ENCODE data around the gene GTF2H1. TPM values are rescaled to one million over a fixed set of nuclear protein-coding genes. Genes with fewer than 3 reads are reported as not detected.

GTF2H1 gene
- total RNA-seq, 1 donor: 34.0 TPM

- Histone ChIP-seq H3K4me1 (ENCODE audit: insufficient read depth, low read length) (peaks cover 16% of the 10 kb centered on the region), H3K27me3 (ENCODE audit: insufficient read depth, low read length) (no peaks in the 10 kb centered on the region), H3K4me3 (ENCODE audit: low read length) (no peak overlapping the region), H3K9me3 (ENCODE audit: low read depth, low read length) (no peaks in the 10 kb centered on the region)
Measured at GRCh38 chr11:18332891-18333290, 10.5 kb downstream of the GTF2H1 start.

- no peak overlapping the region for H3K4me3 ChIP-seq (ENCODE audit: low read length)
- no peaks in the 10 kb centered on the region for H3K4me1 ChIP-seq (ENCODE audit: insufficient read depth, low read length)
- no peaks in the 10 kb centered on the region for H3K9me3 ChIP-seq (ENCODE audit: low read depth, low read length)
- H3K27me3 ChIP-seq (ENCODE audit: insufficient read depth, low read length): no peaks in the 10 kb centered on the region
Measured at GRCh38 chr11:18347471-18348125, 25.2 kb downstream of the GTF2H1 start.

- H3K27me3 ChIP-seq (ENCODE audit: insufficient read depth, low read length): no peaks in the 10 kb centered on the region
- H3K9me3 ChIP-seq (ENCODE audit: low read depth, low read length): no peaks in the 10 kb centered on the region
- H3K4me1 ChIP-seq (ENCODE audit: insufficient read depth, low read length): no peaks in the 10 kb centered on the region
- no peak overlapping the region for H3K4me3 ChIP-seq (ENCODE audit: low read length)
Measured at GRCh38 chr11:18352581-18352980, 30.2 kb downstream of the GTF2H1 start.

GRCh38 chr11:18358646-18359045 is 36.3 kb downstream of the GTF2H1 start:
- Histone ChIP-seq H3K4me3 (ENCODE audit: low read length) (no peak overlapping the region), H3K4me1 (ENCODE audit: insufficient read depth, low read length) (no peaks in the 10 kb centered on the region), H3K9me3 (ENCODE audit: low read depth, low read length) (no peaks in the 10 kb centered on the region), H3K27me3 (ENCODE audit: insufficient read depth, low read length) (no peaks in the 10 kb centered on the region)

- no peaks in the 10 kb centered on the region for H3K9me3 ChIP-seq (ENCODE audit: low read depth, low read length)
- peaks cover 4% of the 10 kb centered on the region for H3K4me1 ChIP-seq (ENCODE audit: insufficient read depth, low read length)
- H3K27me3 ChIP-seq (ENCODE audit: insufficient read depth, low read length): no peaks in the 10 kb centered on the region
- H3K4me3 ChIP-seq (ENCODE audit: low read length): no peak overlapping the region
Measured at GRCh38 chr11:18361154-18361553, 38.8 kb downstream of the GTF2H1 start.

- Histone ChIP-seq H3K4me1 (ENCODE audit: insufficient read depth, low read length) (peaks cover 4% of the 10 kb centered on the region), H3K27me3 (ENCODE audit: insufficient read depth, low read length) (no peaks in the 10 kb centered on the region), H3K4me3 (ENCODE audit: low read length) (no peak overlapping the region), H3K9me3 (ENCODE audit: low read depth, low read length) (no peaks in the 10 kb centered on the region)
Measured at GRCh38 chr11:18364495-18365073, 42.2 kb downstream of the GTF2H1 start.

- Histone ChIP-seq H3K4me1 (ENCODE audit: insufficient read depth, low read length) (peaks cover 4% of the 10 kb centered on the region), H3K4me3 (ENCODE audit: low read length) (no peak overlapping the region), H3K9me3 (ENCODE audit: low read depth, low read length) (no peaks in the 10 kb centered on the region), H3K27me3 (ENCODE audit: insufficient read depth, low read length) (no peaks in the 10 kb centered on the region)
Measured at GRCh38 chr11:18365741-18366140, 43.4 kb downstream of the GTF2H1 start.

- Histone ChIP-seq H3K4me1 (ENCODE audit: insufficient read depth, low read length) (peaks cover 4% of the 10 kb centered on the region), H3K9me3 (ENCODE audit: low read depth, low read length) (no peaks in the 10 kb centered on the region), H3K4me3 (ENCODE audit: low read length) (no peak overlapping the region), H3K27me3 (ENCODE audit: insufficient read depth, low read length) (no peaks in the 10 kb centered on the region)
Measured at GRCh38 chr11:18366286-18366685, 43.9 kb downstream of the GTF2H1 start.

GRCh38 chr11:18367431-18367830 is 45.1 kb downstream of the GTF2H1 start:
- H3K27me3 ChIP-seq (ENCODE audit: insufficient read depth, low read length): no peaks in the 10 kb centered on the region
- H3K4me1 ChIP-seq (ENCODE audit: insufficient read depth, low read length): peaks cover 4% of the 10 kb centered on the region
- no peak overlapping the region for H3K4me3 ChIP-seq (ENCODE audit: low read length)
- H3K9me3 ChIP-seq (ENCODE audit: low read depth, low read length): no peaks in the 10 kb centered on the region

- Histone ChIP-seq H3K27me3 (ENCODE audit: insufficient read depth, low read length) (no peaks in the 10 kb centered on the region), H3K4me3 (ENCODE audit: low read length) (no peak overlapping the region), H3K9me3 (ENCODE audit: low read depth, low read length) (no peaks in the 10 kb centered on the region), H3K4me1 (ENCODE audit: insufficient read depth, low read length) (peaks cover 4% of the 10 kb centered on the region)
Measured at GRCh38 chr11:18368221-18368620, 45.9 kb downstream of the GTF2H1 start.

GRCh38 chr11:18369398-18369797 is 47.0 kb downstream of the GTF2H1 start:
- Histone ChIP-seq H3K4me1 (ENCODE audit: insufficient read depth, low read length) (peaks cover 4% of the 10 kb centered on the region), H3K9me3 (ENCODE audit: low read depth, low read length) (no peaks in the 10 kb centered on the region), H3K4me3 (ENCODE audit: low read length) (no peak overlapping the region)

GRCh38 chr11:18371279-18371678 is 48.9 kb downstream of the GTF2H1 start:
- Histone ChIP-seq H3K4me3 (ENCODE audit: low read length) (no peak overlapping the region), H3K9me3 (ENCODE audit: low read depth, low read length) (no peaks in the 10 kb centered on the region), H3K27me3 (ENCODE audit: insufficient read depth, low read length) (no peaks in the 10 kb centered on the region), H3K4me1 (ENCODE audit: insufficient read depth, low read length) (no peaks in the 10 kb centered on the region)

More at GRCh38 chr11:18369398-18369797, 47.0 kb downstream of the GTF2H1 start:
- no peaks in the 10 kb centered on the region for H3K27me3 ChIP-seq (ENCODE audit: insufficient read depth, low read length)

GRCh38 chr11:18372201-18372600 is 49.8 kb downstream of the GTF2H1 start:
- no peak overlapping the region for H3K4me3 ChIP-seq (ENCODE audit: low read length)

GRCh38 chr11:18374956-18375355 is 52.6 kb downstream of the GTF2H1 start:
- no peaks in the 10 kb centered on the region for H3K4me1 ChIP-seq (ENCODE audit: insufficient read depth, low read length)
- no peak overlapping the region for H3K4me3 ChIP-seq (ENCODE audit: low read length)
- H3K27me3 ChIP-seq (ENCODE audit: insufficient read depth, low read length): no peaks in the 10 kb centered on the region

More at GRCh38 chr11:18372201-18372600, 49.8 kb downstream of the GTF2H1 start:
- H3K27me3 ChIP-seq (ENCODE audit: insufficient read depth, low read length): no peaks in the 10 kb centered on the region
- no peaks in the 10 kb centered on the region for H3K9me3 ChIP-seq (ENCODE audit: low read depth, low read length)
- H3K4me1 ChIP-seq (ENCODE audit: insufficient read depth, low read length): no peaks in the 10 kb centered on the region

GRCh38 chr11:18375941-18376340 is 53.6 kb downstream of the GTF2H1 start:
- Histone ChIP-seq H3K4me1 (ENCODE audit: insufficient read depth, low read length) (no peaks in the 10 kb centered on the region), H3K9me3 (ENCODE audit: low read depth, low read length) (no peaks in the 10 kb centered on the region), H3K27me3 (ENCODE audit: insufficient read depth, low read length) (no peaks in the 10 kb centered on the region), H3K4me3 (ENCODE audit: low read length) (no peak overlapping the region)

More at GRCh38 chr11:18374956-18375355, 52.6 kb downstream of the GTF2H1 start:
- H3K9me3 ChIP-seq (ENCODE audit: low read depth, low read length): no peaks in the 10 kb centered on the region

GRCh38 chr11:18379201-18379600 is 56.8 kb downstream of the GTF2H1 start:
- no peak overlapping the region for H3K4me3 ChIP-seq (ENCODE audit: low read length)
- H3K4me1 ChIP-seq (ENCODE audit: insufficient read depth, low read length): peaks cover 18% of the 10 kb centered on the region
- H3K9me3 ChIP-seq (ENCODE audit: low read depth, low read length): no peaks in the 10 kb centered on the region
- no peaks in the 10 kb centered on the region for H3K27me3 ChIP-seq (ENCODE audit: insufficient read depth, low read length)
